Measurements from ENCODE around the gene DBH.

Gene DBH

GRCh38 chr9:133635533-133636531 is at the start of gene DBH:
Gene DBH, plus strand, starts transcription at chr9:133636363. Its CDS starts 9 bp downstream, at chr9:133636372.
- DNase-seq = no peak

- no peak for DNase-seq
Observed at GRCh38 chr9:133587051-133587450, 49.1 kb upstream of the DBH start.

- no peak for DNase-seq
Observed at GRCh38 chr9:133587466-133587865, 48.7 kb upstream of the DBH start.

DNA sequence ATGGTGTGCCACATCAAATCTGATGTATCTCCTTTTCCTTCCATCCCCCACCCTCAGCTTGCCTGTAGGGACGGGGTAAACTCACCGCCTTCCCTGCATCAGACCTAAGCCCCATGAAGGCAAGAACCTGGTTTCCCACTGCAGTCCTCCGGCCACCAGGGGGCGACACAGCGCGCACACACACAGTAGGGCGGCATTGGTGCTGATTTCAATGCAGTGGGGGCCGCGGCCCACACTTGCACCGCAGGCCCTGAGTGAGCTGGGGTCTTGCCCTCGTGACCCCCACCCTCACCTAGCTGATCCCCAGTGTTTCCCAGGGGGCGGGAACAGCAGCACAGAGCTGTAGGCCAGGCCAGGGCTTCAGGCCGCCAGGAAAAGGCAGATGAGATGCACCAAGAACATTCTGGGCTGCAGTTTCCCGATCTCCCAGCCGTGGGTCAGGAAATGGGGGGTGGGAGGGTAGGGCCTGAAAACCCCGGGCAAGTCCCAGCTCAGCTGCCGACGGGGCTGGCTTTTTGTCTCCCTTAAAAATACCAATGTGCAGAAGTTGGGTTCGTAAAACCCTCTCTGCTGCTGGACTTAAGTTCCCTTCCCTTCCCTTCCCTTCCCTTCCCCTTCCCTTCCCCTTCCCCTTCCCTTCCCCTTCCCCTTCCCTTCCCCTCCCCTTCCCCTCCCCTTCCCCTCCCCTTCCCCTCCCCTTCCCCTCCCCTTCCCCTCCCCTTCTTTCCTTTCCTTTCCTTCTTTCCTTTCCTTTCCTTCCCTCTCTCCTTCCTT is 46.5 kb upstream of the DBH start:
- peak; percentile 12 for DNase-seq

DNA sequence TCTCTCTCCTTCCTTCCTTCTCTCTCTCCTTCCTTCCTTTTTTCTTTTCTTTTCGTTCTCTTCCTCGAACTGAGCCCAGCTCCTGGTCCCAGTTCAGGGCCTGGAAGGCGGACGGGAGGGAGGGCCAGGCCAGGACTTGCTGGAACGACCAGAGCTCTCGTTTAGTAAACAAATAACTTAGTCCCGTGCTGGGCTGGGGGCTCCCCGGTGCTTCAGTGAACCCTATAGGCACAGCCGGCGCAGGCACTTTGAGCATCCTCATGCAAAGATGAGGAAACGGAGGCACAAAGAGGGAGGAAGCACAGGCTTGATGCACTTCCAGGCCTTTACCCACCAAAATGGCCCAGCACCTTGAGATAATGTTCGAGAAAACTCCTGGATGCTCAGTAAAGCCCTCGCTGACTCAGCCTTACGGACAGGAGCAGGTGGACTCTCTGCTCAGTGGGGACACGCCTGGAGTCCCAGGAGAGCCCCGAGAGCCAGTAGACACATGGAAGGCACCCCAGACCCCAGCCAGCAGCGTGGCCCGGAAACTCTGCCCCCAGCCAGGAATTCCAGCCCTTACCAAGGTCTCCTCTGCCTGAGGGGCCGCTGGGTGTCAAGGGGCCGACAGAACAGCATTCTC is 45.8 kb upstream of the DBH start:
- DNase-seq = no peak

GRCh38 chr9:133591116-133591910 is 44.9 kb upstream of the DBH start:
- DNase-seq = peak; percentile 72

- no peak for DNase-seq
Observed at GRCh38 chr9:133591985-133592384, 44.2 kb upstream of the DBH start.

DNA sequence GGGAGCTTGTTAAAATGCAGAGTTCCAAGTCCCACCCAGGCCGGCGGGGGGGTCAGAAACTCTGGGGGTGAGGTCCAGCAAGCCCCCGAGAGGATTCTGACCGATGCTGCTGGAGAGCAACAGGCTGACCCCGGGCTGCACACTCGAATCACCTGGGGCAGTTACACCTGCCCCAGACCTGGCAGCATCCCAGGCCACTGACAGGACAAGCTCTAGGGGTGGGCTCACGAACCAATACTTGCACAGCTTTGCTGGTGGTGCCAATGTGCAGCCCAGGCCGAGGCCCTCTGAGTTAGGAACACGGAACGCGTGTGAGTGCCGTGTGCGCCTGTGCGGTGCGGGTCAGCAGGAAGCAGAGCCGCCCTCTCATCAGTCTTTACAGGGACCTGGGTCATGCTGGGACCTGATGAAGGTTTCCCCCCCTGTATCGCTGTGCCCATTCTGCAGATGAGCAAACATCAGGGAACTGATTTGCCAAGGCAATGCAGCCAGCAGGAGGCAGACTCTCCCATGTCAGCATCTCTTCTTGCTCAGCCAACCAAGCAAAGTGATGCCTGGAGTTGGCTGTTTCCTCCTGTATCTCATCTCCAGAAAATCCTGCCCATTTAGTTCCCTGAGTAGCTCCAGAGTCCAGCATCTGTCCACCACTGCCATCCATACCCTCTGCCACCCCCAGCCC is 43.3 kb upstream of the DBH start:
- DNase-seq = no peak

- no peak for DNase-seq
Observed at GRCh38 chr9:133593587-133594253, 42.4 kb upstream of the DBH start.

GRCh38 chr9:133594310-133594709 is 41.9 kb upstream of the DBH start:
- DNase-seq = no peak

- DNase-seq = no peak
Observed at GRCh38 chr9:133595910-133596309, 40.3 kb upstream of the DBH start.

DNA sequence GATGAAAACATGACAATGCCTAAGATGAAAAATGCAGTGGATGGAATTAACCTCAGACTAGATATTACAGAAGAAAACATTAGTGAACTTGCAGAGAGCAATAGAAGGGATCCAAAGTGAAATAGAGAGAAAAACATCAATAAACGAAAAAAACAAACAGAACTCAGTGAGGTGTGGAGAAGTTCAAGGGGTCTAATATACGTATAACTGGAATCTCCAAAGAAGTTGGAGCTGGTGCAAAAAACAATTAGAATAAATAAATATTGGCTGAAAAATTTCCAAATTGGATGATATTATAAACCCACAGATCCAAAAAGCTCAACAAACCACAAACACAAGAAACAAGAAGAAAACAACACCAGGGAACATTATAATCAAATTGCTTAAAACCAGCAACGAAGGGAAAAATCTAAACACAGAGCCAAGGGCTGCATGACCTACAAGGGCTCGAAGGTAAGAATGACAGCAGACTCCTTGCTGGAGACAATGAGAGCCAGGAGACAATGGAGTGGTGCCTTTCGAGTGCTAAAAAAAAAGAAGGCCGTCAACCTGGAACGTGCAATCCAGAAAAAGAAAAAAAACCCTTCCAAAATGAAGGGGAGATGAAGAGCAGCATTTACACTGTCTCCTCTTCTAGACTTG is 38.7 kb upstream of the DBH start:
- peak; percentile 34 for DNase-seq

- DNase-seq = no peak
Observed at GRCh38 chr9:133598978-133599377, 37.2 kb upstream of the DBH start.

DNA sequence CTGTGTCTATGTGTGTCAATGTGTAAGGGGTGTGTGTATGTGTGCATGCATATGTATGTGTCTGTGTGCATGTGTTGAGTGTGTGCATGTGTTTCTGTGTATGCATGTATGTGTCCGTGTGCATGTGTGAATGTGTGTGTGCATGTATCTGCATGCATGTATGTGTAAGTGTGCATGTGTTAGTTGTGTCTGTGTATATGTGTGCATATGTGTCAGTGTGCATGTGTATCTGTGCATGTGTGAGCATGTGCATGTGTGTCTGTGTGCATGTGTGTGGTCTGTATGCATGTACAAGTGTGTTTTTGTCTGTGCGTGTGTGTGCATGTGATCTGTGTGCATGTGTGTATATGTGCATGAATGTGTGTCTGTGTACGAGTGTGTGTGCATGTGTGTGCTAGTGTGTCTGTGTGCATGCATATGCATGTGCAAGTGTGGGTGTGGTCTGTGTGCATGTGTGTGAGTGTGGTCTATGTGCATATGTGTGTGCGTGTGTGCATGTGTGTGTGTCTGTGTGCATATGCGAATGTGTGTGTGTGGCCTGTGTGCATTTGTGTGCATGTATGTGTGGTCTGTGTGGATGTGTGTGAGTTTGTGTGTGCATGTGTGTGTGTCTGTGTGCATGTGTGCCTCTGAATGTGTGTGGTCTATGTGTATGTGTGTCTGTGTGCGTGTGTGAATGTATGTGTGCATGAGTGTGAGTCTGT is 36.5 kb upstream of the DBH start:
- DNase-seq = no peak

DNA sequence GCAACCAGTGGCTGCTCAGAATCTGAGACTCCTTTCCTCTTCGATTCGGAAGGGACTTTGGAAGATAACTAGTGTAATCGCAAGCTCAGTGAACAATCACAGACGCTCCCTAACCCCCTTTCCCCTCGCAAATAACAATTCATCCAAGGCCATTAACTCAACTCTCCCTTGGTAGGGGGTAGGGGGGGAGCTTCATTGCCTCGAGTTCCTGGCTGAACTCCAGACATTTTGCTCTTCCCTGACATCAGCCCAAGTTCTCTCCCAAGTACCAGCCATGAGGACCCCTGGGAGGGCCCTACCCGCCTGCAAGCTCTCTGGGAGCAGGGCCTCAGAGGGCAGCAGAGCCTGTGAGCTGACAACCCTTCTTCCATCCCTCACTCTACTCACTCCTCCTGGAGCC is 35.4 kb upstream of the DBH start:
- peak; percentile 12 for DNase-seq

- no peak for DNase-seq
Observed at GRCh38 chr9:133601746-133602145, 34.4 kb upstream of the DBH start.

- peak; percentile 30 for DNase-seq
Observed at GRCh38 chr9:133602277-133602676, 33.9 kb upstream of the DBH start.

DNA sequence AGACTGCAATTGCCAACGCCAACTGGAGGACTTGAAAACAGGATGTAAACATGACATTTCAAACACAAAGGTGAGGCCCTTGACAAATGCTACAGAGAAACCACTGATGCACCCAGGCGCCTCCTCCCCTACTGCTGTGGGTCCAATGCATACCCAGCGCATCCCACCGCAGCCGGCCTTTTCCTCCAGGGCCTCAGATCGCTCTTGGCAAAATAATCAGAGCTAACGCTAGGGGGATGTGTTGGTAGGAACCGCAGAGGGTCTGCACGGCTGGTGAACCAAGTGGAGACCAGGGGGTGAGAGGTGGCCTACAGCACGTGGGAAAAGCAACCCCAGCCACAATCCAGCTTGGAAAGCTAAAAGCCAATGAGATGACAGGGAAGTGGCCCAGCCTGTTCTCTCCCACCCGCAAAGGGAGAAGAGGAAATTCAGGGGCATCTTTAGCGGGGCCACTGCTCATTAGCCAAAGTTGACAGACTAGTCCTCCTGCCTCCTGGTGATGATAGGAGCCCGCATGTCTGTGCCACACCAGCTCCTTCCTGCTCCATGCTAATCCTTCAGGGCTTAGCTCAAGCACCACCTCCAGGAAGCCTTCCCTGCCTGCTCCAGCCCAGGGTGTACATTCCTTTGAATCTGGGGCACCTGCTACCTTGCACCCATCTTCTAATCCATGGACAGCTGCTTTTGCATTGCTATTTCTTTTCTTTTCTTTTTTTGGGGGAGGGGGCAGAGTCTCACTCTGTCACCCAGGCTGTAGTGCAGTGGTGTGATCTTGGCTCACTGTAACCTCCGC is 32.8 kb upstream of the DBH start:
- DNase-seq = peak; percentile 47

GRCh38 chr9:133604214-133604613 is 31.9 kb upstream of the DBH start:
- DNase-seq = peak; percentile 40

All from NCI-H345 (cell line).